ENCODE data around the gene WDR55. TPM values are rescaled to one million over a fixed set of nuclear protein-coding genes. Genes with fewer than 3 reads are reported as not detected.
"Not testable (repeated sequence)": the region's sequence is repeated elsewhere in the genome, so short reads cannot be mapped to it uniquely, and the experiment has no call there.

Gene WDR55
- total and polyA plus RNA-seq, 2 donors (not counting 1 experiment from before 2014, with no cell fraction given): 43.4 to 44.7 TPM

DNA sequence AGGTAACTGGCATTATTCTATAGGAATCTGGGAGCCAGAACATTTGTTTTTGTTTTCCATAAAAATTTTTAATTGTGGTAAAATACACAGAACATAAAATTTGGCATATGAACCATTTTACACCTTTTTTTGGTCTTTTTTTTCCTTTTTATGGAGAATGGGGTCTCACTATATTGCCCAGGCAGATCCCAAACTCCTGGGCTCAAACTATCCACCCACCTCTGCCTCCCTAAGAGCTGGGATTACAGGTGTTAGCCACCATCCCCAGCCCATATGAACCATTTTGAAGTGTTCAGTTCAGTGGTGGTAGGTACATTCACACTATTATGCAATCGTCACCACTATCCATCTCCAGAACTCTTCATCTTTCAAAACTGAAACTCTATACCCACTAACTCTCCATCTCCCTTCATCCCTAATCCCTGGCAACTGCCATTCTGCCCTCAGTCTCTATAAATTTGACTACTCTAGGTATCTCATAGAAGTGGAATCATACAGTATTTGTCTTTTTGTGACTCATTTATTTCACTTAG lies 48.9 kb downstream of the WDR55 start:
- Mint-ChIP-seq H3K27me3 (no peaks in the 10 kb centered on the region), H3K4me1 (peaks cover 14% of the 10 kb centered on the region), H3K27ac (no peak overlapping the region), H3K4me3 (no peak overlapping the region), H3K9me3 (ENCODE audit: insufficient read depth) (no peaks in the 10 kb centered on the region)
- no peak overlapping the region for H3K27ac ChIP-seq (ENCODE audit: low read length in 2 of 2)
- peaks cover 0 to 3% (median 0%) of the 10 kb centered on the region in 3 donors for H3K9me3 ChIP-seq (ENCODE audit: control extremely low read depth in 1 of 3, control insufficient read depth in 2 of 3, insufficient read depth in 1 of 3, low read length in 2 of 3)
- ATAC-seq (ENCODE audit: low read depth) (no peak), DNase-seq (no peak)
- no CpG with 5 or more reads among the region's 1 CpG for WGBS (ENCODE audit: insufficient coverage)
- no peak overlapping the region for H2AFZ ChIP-seq (ENCODE audit: insufficient read depth, low read depth, low read length, poor library complexity, severe bottlenecking)
- H3K36me3 ChIP-seq (replicated peaks in 1 of 2; ENCODE audit: control extremely low read depth in 1 of 2, control insufficient read depth in 1 of 2, extremely low read depth in 1 of 2, insufficient read depth in 2 of 2, low read length in 1 of 2): no peaks in the 10 kb centered on the region
- H4K20me1 ChIP-seq (ENCODE audit: control insufficient read depth, insufficient read depth, low read length, poor library complexity, severe bottlenecking): no peaks in the 10 kb centered on the region
- CTCF ChIA-PET: no interaction called here
- no peaks in the 10 kb centered on the region for H3K79me2 ChIP-seq (ENCODE audit: control insufficient read depth, insufficient read depth, low read length)
- POLR2A ChIA-PET: no interaction called here
- no peaks in the 10 kb centered on the region for H3K27me3 ChIP-seq (replicated peaks in 1 of 4; ENCODE audit: control extremely low read depth in 1 of 4, control insufficient read depth in 3 of 4, insufficient read depth in 4 of 4, low read length in 3 of 4)
- intact Hi-C loops (cut with micrococcal nuclease): loop anchor here (5.0 kb wide), 1 partner anchor 606 kb away; no protein-coding TSS in a partner anchor
- H3K9ac ChIP-seq (ENCODE audit: low read length): no peak overlapping the region
- H3K4me3 ChIP-seq (ENCODE audit: control extremely low read depth in 1 of 5, extremely low read depth in 1 of 5, insufficient read depth in 1 of 5, low read depth in 2 of 5, low read length in 4 of 5): no peak overlapping the region
- no peak for TF ChIP-seq EZH2 (IDR thresholded peaks at IDR 0.05; ENCODE audit: borderline replicate concordance, insufficient read depth, low read depth, low read length, poor library complexity, severe bottlenecking)
- TF ChIP-seq, protein P1, sequence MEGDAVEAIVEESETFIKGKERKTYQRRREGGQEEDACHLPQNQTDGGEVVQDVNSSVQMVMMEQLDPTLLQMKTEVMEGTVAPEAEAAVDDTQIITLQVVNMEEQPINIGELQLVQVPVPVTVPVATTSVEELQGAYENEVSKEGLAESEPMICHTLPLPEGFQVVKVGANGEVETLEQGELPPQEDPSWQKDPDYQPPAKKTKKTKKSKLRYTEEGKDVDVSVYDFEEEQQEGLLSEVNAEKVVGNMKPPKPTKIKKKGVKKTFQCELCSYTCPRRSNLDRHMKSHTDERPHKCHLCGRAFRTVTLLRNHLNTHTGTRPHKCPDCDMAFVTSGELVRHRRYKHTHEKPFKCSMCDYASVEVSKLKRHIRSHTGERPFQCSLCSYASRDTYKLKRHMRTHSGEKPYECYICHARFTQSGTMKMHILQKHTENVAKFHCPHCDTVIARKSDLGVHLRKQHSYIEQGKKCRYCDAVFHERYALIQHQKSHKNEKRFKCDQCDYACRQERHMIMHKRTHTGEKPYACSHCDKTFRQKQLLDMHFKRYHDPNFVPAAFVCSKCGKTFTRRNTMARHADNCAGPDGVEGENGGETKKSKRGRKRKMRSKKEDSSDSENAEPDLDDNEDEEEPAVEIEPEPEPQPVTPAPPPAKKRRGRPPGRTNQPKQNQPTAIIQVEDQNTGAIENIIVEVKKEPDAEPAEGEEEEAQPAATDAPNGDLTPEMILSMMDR (IDR thresholded peaks at IDR 0.05): no peak
- H3K4me2 ChIP-seq (replicated peaks; ENCODE audit: low read depth, low read length, poor library complexity, severe bottlenecking): no peak overlapping the region
- peaks cover 5 to 11% of the 10 kb centered on the region in 2 donors for H3K4me1 ChIP-seq (ENCODE audit: control insufficient read depth in 2 of 2, insufficient read depth in 2 of 2, low read length in 2 of 2)

DNA sequence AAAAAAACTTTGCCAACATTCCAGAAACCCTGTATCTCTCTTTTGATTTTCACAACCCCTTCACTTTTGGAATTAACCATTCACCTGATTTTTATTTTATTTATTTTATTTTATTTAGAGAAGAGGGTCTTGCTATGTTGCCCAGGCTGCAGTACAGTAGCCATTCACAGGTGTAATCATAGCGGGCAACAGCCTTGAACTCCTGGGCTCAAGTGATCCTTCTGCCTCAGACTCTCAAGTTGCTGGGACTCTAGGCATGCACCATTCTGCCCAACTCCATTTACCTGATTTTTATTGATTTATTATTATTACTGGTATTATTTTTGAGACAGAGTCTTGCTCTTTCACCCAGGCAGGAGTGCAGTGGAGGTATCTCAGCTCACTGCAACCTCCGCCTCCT lies 51.5 kb downstream of the WDR55 start:
- ATAC-seq (ENCODE audit: low read depth); H3K4me2 ChIP-seq (replicated peaks; ENCODE audit: low read depth, low read length, poor library complexity, severe bottlenecking); H3K9me3 Mint-ChIP-seq (ENCODE audit: insufficient read depth); DNase-seq; H3K9me3 ChIP-seq (ENCODE audit: control extremely low read depth in 1 of 3, control insufficient read depth in 2 of 3, insufficient read depth in 1 of 3, low read length in 2 of 3); H3K9ac ChIP-seq (ENCODE audit: low read length); H3K4me3 ChIP-seq (ENCODE audit: control extremely low read depth in 1 of 5, extremely low read depth in 1 of 5, insufficient read depth in 1 of 5, low read depth in 2 of 5, low read length in 4 of 5); H3K36me3 ChIP-seq (replicated peaks in 1 of 2; ENCODE audit: control extremely low read depth in 1 of 2, control insufficient read depth in 1 of 2, extremely low read depth in 1 of 2, insufficient read depth in 2 of 2, low read length in 1 of 2); H3K79me2 ChIP-seq (ENCODE audit: control insufficient read depth, insufficient read depth, low read length); H3K4me1 ChIP-seq (ENCODE audit: control insufficient read depth in 2 of 2, insufficient read depth in 2 of 2, low read length in 2 of 2); H3K4me1 Mint-ChIP-seq; H3K27ac ChIP-seq (ENCODE audit: low read length in 2 of 2); H3K27ac Mint-ChIP-seq; intact Hi-C loops (cut with micrococcal nuclease); H4K20me1 ChIP-seq (ENCODE audit: control insufficient read depth, insufficient read depth, low read length, poor library complexity, severe bottlenecking); H3K27me3 ChIP-seq (replicated peaks in 1 of 4; ENCODE audit: control extremely low read depth in 1 of 4, control insufficient read depth in 3 of 4, insufficient read depth in 4 of 4, low read length in 3 of 4); POLR2A ChIA-PET; H3K27me3 Mint-ChIP-seq; H2AFZ ChIP-seq (ENCODE audit: insufficient read depth, low read depth, low read length, poor library complexity, severe bottlenecking); CTCF ChIA-PET; H3K4me3 Mint-ChIP-seq: not testable (repeated sequence)
- 92% methylated on average over 2 of the region's 2 CpGs for WGBS (ENCODE audit: insufficient coverage)
